B cell (primary cell): Measurements from ENCODE around the gene RPS6KA4.
"Not testable (repeated sequence)": the region's sequence is repeated elsewhere in the genome, so short reads cannot be mapped to it uniquely, and the experiment has no call there.

Experiments used
- CTCF ChIP-seq: fragments of 200-600 bp; IDR thresholded peaks from one replicate; pipeline ENCODE4 v1.8.0; 2022; ENCODE audit warnings: antibody characterized with exemption, mild to moderate bottlenecking
- EZH2 ChIP-seq: IDR thresholded peaks from 2 replicates; pipeline ENCODE4 v1.6.1; 2012; ENCODE audit warnings: borderline replicate concordance, low read depth, mild to moderate bottlenecking, moderate library complexity, low read length; ENCODE audit not compliant: insufficient read depth, poor library complexity, severe bottlenecking

GRCh38 chr11:64418233-64418632 is 59.3 kb downstream of the RPS6KA4 start:
- not testable (repeated sequence) for TF ChIP-seq CTCF, EZH2
